NCI-H82 (cell line): Measurements from ENCODE around the gene RASA4.
"Not testable (repeated sequence)": the region's sequence is repeated elsewhere in the genome, so short reads cannot be mapped to it uniquely, and the experiment has no call there.

Source experiments
- DNase-seq: peaks from one replicate; lab custom pipeline; 2025; lab: John Stamatoyannopoulos, UW

RASA4 gene

DNA sequence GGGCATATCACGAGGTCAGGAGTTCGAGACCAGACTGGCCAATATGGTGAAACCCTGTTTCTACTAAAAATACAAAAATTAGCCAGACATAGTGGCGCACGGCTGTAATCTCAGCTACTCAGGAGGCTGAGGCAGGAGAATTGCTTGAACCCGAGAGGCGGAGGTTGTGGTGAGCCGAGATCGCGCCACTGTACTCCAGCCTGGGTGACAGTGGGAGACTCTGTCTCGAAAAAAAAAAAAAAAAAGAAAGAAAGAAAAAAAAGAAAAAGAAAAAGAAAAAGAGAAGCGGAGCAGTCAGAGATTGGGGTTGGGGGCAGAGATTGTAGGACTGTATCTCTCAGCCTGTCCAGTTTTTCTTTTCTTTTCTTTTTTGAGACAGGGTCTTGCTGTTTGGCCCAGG lies 73.8 kb downstream of the RASA4 start:
- DNase-seq, result not testable (repeated sequence)

DNA sequence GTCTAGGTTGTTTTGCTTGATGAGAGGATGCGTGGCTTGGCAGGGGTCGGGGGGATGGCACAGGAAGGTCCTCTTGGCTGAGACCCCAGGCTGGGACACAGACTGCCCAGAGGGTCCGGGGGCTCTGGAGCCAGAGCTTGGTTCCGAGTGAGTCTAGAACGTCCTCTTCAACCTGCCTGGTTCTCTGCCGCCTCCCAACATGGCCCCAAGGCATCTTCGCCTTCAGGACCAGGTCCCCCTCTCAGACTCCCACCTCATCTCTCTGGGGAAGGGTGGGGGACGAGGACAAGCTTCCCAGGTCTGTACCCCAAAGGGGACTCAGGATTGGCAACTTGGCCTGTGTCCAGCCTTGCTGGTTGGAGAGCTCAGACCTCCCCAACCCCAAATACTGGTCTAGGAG lies 74.5 kb downstream of the RASA4 start:
- DNase-seq, result not testable (repeated sequence)

DNA sequence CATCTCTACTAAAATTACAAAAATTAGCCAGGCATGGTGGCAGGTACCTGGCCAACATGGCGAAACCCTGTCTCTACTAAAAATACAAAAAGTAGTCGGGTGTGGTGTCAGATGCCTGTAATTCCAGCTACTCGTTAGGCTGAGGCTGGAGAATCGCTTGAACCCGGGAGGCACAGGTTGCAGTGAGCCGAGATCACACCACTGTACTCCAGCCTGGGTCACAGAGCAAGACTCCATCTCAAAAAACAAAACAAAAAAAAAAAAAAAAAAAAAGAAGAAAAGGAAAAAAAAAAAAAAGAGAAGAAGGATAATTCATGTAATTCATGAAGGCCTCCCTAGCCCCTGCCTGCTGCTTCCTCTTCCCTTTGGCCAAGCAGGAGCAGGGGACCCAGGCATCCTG lies 76.0 kb downstream of the RASA4 start:
- DNase-seq, result not testable (repeated sequence)

DNA sequence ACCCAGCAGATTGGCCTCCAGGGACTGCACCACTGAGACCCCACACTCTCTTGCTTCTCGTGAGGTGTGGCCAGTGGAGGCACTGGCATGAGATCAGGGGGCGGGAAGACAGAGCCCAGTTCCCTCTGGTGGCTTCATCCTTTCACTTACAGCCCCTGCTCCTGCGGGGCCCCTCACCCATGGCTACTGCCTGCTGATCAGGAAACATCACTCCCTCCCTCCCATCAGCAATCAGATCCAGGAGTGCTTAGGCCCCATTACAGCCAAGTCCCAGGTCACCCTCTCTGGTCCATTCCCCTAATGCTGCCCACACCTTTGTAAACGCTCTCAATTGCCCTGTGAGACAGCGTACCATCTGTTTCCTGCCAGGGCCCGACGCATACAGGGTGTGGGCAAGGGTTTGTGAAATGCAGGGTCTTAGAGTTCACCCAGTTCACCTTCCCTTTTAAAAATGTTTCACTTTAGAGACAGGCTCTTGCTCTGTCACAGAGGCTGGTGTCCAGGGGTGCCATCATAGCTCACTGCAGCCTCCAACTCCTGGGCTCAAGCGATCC lies 81.4 kb downstream of the RASA4 start:
- DNase-seq, result not testable (repeated sequence)

GRCh38 chr7:102532127-102532526 lies 84.4 kb downstream of the RASA4 start:
- not testable (repeated sequence) for DNase-seq

DNA sequence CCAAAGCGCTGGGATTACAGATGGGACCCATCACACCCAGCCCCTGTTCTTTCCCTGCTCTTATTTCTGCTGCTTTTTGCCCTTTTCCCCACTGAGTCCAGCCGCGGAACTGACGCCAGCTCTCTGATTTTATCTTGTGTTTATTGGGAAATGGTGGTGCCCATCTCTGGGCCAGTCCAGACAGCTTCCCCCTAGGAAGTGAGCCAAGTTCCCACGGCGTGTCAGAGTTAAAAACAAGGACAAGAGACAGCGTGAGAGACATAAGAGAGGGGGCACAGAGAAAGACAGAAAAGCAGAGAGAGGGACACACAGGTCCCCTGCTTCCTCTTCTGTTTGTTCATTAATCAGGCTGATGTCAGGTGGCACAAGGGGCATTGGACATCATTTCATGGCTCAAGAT lies 85.0 kb downstream of the RASA4 start:
- DNase-seq, result not testable (repeated sequence)

- DNase-seq, result not testable (repeated sequence)
Observed at GRCh38 chr7:102527822-102528793, 88.4 kb downstream of the RASA4 start.

DNA sequence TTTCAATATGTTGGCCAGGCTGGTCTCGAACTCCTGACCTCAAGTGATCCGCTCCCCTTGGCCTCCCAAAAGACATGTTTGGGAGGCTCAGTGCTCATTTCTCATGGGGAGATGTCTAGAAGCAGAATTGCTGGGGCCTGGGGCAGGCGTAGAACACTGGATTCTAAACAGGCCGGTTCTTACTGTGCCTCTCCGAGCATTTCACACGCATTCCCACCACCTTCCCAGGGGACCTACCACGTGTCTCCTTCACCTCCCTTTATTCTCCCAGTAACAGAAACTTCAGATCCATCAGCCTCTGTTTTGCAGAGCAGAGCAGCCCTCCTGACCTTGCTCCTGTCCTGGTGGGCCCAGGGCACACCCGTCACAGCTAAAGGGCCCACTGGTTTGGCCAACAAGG lies 89.4 kb downstream of the RASA4 start:
- DNase-seq, result not testable (repeated sequence)

GRCh38 chr7:102524803-102525202 lies 91.8 kb downstream of the RASA4 start:
- not testable (repeated sequence) for DNase-seq
